Measurements from ENCODE around the gene OIP5. TPM values are rescaled to one million over a fixed set of nuclear protein-coding genes. Genes with fewer than 3 reads are reported as not detected.

Gene OIP5
- total and polyA plus RNA-seq, 10 of the 15 experiments (the other 5 are each of a cell fraction or from before 2014, with no cell fraction given) = 4.8 to 61.4 (median 22.1) TPM

DNA sequence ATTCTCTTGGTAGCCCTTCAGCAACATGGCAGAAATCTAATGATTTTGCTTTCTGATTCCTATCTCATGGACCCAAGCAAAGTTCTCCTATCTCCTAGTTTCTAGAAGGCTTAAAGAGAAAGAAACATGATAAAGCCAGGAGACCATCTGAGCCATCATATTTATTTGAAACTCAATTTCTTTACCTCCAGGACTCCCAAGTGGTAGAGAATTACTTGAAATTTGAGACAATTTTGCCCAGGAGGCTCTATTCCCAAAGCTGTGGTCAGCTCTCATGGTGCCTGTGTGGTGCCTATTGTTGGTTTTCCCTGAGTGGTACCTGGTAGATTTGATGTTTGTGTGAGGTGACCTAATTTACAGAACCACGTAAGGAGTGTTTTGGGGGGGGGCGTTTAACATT, 62.5 kb downstream of the OIP5 start:
- in situ Hi-C loops (cut with MboI) (no loop called here), intact Hi-C loops (cut with micrococcal nuclease; ENCODE audit: unreplicated experiment) (no loop called here)
- Histone ChIP-seq H3K79me2 (ENCODE audit: control insufficient read depth, insufficient read depth, low read length) (no peaks in the 10 kb centered on the region), H3K4me3 (no peak overlapping the region), H3K9me3 (replicated peaks; ENCODE audit: control insufficient read depth, insufficient read depth, low read length) (no peaks in the 10 kb centered on the region), H3K9ac (ENCODE audit: control insufficient read depth, insufficient read depth, low read length) (no peak overlapping the region), H3K27me3 (replicated peaks in 1 of 2; ENCODE audit: control insufficient read depth in 2 of 2, insufficient read depth in 2 of 2, low read length in 1 of 2) (no peaks in the 10 kb centered on the region), H3K36me3 (ENCODE audit: control insufficient read depth in 2 of 2, insufficient read depth in 2 of 2, low read length in 1 of 2) (peaks cover 0 to 4% of the 10 kb centered on the region in 2 experiments; a peak in 2 of 4 replicates), H3K27ac (ENCODE audit: control insufficient read depth, insufficient read depth) (no peak overlapping the region), H3K4me2 (ENCODE audit: control insufficient read depth, insufficient read depth) (no peak overlapping the region), H2AFZ (ENCODE audit: control insufficient read depth, low read depth, low read length) (no peak overlapping the region), H4K20me1 (ENCODE audit: control insufficient read depth, insufficient read depth) (no peaks in the 10 kb centered on the region), H3K4me1 (ENCODE audit: control insufficient read depth, insufficient read depth, low read length) (no peaks in the 10 kb centered on the region)
- ATAC-seq = no peak
- no peak for FAIRE-seq
- SMC1A ChIA-PET (ENCODE audit: uncharacterized antibody, unreplicated experiment) = interaction anchor here (1.1 kb wide), 1 partner anchor 14 kb away, joined by 3 read pairs; no protein-coding TSS in a partner anchor
- no peak for DNase-seq (ENCODE audit: low read depth, low spot score)
- CTCF ChIA-PET = no interaction called here
- RAD21 ChIA-PET (ENCODE audit: unreplicated experiment) = no interaction called here
- TF ChIP-seq NBN (IDR thresholded peaks at IDR 0.05) (no peak), ZNF207 (IDR thresholded peaks at IDR 0.05; ENCODE audit: borderline replicate concordance) (no peak), FOS (IDR thresholded peaks at IDR 0.05; ENCODE audit: borderline replicate concordance, extremely low read depth, insufficient read length) (no peak), CREM (IDR thresholded peaks at IDR 0.05; ENCODE audit: low read depth) (no peak), ZNF622 (IDR thresholded peaks at IDR 0.05) (no peak)
- TF ChIP-seq, protein P1, sequence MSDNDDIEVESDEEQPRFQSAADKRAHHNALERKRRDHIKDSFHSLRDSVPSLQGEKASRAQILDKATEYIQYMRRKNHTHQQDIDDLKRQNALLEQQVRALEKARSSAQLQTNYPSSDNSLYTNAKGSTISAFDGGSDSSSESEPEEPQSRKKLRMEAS (IDR thresholded peaks at IDR 0.05; ENCODE audit: low read depth, low read length) = no peak
- TF ChIP-seq, protein P2, sequence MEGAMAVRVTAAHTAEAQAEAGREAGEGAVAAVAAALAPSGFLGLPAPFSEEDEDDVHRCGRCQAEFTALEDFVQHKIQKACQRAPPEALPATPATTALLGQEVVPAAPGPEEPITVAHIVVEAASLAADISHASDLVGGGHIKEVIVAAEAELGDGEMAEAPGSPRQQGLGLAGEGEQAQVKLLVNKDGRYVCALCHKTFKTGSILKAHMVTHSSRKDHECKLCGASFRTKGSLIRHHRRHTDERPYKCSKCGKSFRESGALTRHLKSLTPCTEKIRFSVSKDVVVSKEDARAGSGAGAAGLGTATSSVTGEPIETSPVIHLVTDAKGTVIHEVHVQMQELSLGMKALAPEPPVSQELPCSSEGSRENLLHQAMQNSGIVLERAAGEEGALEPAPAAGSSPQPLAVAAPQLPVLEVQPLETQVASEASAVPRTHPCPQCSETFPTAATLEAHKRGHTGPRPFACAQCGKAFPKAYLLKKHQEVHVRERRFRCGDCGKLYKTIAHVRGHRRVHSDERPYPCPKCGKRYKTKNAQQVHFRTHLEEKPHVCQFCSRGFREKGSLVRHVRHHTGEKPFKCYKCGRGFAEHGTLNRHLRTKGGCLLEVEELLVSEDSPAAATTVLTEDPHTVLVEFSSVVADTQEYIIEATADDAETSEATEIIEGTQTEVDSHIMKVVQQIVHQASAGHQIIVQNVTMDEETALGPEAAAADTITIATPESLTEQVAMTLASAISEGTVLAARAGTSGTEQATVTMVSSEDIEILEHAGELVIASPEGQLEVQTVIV (IDR thresholded peaks at IDR 0.05; ENCODE audit: borderline replicate concordance, partially characterized antibody) = no peak
- TF ChIP-seq, protein P3, sequence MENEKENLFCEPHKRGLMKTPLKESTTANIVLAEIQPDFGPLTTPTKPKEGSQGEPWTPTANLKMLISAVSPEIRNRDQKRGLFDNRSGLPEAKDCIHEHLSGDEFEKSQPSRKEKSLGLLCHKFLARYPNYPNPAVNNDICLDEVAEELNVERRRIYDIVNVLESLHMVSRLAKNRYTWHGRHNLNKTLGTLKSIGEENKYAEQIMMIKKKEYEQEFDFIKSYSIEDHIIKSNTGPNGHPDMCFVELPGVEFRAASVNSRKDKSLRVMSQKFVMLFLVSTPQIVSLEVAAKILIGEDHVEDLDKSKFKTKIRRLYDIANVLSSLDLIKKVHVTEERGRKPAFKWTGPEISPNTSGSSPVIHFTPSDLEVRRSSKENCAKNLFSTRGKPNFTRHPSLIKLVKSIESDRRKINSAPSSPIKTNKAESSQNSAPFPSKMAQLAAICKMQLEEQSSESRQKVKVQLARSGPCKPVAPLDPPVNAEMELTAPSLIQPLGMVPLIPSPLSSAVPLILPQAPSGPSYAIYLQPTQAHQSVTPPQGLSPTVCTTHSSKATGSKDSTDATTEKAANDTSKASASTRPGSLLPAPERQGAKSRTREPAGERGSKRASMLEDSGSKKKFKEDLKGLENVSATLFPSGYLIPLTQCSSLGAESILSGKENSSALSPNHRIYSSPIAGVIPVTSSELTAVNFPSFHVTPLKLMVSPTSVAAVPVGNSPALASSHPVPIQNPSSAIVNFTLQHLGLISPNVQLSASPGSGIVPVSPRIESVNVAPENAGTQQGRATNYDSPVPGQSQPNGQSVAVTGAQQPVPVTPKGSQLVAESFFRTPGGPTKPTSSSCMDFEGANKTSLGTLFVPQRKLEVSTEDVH (IDR thresholded peaks at IDR 0.05; ENCODE audit: low read depth, partially characterized antibody) = no peak
- WGBS (ENCODE audit: insufficient coverage, insufficient replicate concordance, low lambda C conversion rate, missing lambda C conversion rate) = 73% methylated on average over 2 of the region's 2 CpGs
- POLR2A ChIA-PET = interaction anchor here (0.6 kb wide), 1 partner anchor 59 kb away, joined by 4 read pairs; no protein-coding TSS in a partner anchor
- BruUV-seq (replicated peaks) = no TSS peak
